ENCODE data around the gene LRMDA.

LRMDA gene

DNA sequence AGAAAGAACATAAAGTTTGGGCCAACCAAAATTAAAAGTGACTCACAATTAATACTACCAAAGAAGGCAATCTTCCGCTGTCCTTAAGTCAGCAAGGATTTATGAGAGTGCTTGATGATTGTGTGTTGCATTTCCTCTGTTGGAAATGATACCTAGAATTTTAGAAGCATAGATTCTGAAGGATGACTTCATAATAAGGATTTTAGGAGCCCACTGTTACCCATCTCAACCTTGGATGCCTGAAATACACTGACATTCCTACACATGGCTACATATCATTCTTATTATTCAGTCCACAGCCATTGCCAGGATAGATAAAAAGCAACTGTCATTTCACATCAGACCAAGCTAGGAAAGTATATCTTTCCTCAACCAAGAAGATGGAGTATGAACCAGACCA is 823.8 kb downstream of the LRMDA start:
- no peak for DNase-seq (ENCODE audit: low read depth)
- in situ Hi-C loops (cut with HindIII; ENCODE audit: low sequenced_read_pairs), result no loop called here
- no peak for TF ChIP-seq CTCF (IDR thresholded peaks at IDR 0.05; ENCODE audit: low read depth, low read length, missing control alignments)
- no peak overlapping the region for H3K4me3 ChIP-seq (ENCODE audit: low read depth, low read length)

GRCh38 chr10:76257816-76258215 is 826.4 kb downstream of the LRMDA start:
- in situ Hi-C loops (cut with HindIII; ENCODE audit: low sequenced_read_pairs), result no loop called here
- no peak for TF ChIP-seq CTCF (IDR thresholded peaks at IDR 0.05; ENCODE audit: low read depth, low read length, missing control alignments)
- DNase-seq (ENCODE audit: low read depth), result no peak
- no peak overlapping the region for H3K4me3 ChIP-seq (ENCODE audit: low read depth, low read length)

DNA sequence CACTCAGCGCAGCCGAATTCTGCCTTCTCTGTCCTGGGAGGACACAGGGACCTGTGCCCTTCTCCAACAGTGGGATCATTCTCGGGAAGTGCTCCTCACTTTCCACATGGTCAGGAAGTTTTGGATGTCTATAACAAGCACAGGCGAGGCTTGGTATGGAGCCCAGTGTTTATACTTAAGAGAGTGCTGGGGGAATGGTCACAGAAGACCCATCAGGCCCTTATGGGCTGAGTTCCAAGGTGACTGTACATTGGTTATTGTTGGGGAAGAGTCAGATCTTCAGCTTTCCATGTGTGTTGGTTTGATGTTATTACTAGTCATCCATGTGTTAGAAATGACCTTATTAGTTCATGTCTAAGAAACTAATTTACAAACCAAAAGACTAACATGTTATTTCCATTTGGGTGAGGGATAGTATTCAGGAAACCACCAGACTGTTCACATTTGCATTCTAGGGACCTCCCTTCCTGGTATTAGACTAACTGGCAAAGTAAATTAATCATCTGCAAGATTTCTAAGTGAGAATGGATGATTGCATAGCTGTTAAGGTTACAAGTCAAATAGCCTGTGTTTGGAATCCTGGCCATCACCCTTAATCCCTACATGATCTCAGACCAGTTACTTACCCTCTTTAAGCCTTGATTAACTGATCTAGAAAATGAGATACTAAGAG is 834.2 kb downstream of the LRMDA start:
- in situ Hi-C loops (cut with HindIII; ENCODE audit: low sequenced_read_pairs), result no loop called here
- no peak for TF ChIP-seq CTCF (IDR thresholded peaks at IDR 0.05; ENCODE audit: low read depth, low read length, missing control alignments)
- DNase-seq (ENCODE audit: low read depth), result no peak
- H3K4me3 ChIP-seq (ENCODE audit: low read depth, low read length), result no peak overlapping the region

GRCh38 chr10:76268530-76268929 is 837.1 kb downstream of the LRMDA start:
- H3K4me3 ChIP-seq (ENCODE audit: low read depth, low read length), result no peak overlapping the region
- TF ChIP-seq CTCF (IDR thresholded peaks at IDR 0.05; ENCODE audit: low read depth, low read length, missing control alignments), result no peak
- in situ Hi-C loops (cut with HindIII; ENCODE audit: low sequenced_read_pairs), result no loop called here
- no peak for DNase-seq (ENCODE audit: low read depth)

DNA sequence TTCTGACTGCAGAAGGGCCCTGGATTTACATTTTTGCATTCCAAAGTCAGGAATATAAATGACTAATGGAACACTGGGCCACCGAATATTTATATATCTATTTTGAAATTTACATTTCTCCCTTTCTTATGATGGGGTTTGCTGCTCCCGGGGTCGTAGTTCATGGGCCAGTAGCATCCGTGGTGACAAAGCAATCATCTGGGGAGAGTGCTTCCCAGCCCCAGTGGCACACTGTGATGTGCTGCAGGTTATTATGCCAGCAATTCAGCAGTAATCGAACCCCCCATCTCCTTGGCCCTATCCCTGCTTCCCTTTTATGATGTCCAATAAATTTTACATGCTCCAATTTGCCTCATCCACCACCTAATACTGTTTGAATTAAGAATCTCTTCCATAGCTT is 837.5 kb downstream of the LRMDA start:
- no peak for DNase-seq (ENCODE audit: low read depth)
- H3K4me3 ChIP-seq (ENCODE audit: low read depth, low read length), result no peak overlapping the region
- in situ Hi-C loops (cut with HindIII; ENCODE audit: low sequenced_read_pairs), result no loop called here
- TF ChIP-seq CTCF (IDR thresholded peaks at IDR 0.05; ENCODE audit: low read depth, low read length, missing control alignments), result no peak

GRCh38 chr10:76270464-76270863 is 839.0 kb downstream of the LRMDA start:
- in situ Hi-C loops (cut with HindIII; ENCODE audit: low sequenced_read_pairs), result no loop called here
- H3K4me3 ChIP-seq (ENCODE audit: low read depth, low read length), result no peak overlapping the region
- DNase-seq (ENCODE audit: low read depth), result no peak
- no peak for TF ChIP-seq CTCF (IDR thresholded peaks at IDR 0.05; ENCODE audit: low read depth, low read length, missing control alignments)

Data from astrocyte of the cerebellum (primary cell).